PC-3 (cell line): ENCODE results near the gene THOC1. TPM values are rescaled to one million over a fixed set of nuclear protein-coding genes. Genes with fewer than 3 reads are reported as not detected.
"Not testable (repeated sequence)": the region's sequence is repeated elsewhere in the genome, so short reads cannot be mapped to it uniquely, and the experiment has no call there.

ENCODE experiments used
- ATAC-seq: fragments of 200-7000 bp; cut with Tn5 transposase; 2 replicates; pipeline ENCODE4 v1.9.1; 2020; ENCODE audit warnings: mild to moderate bottlenecking, moderate library complexity
- BruUV-seq: library from RNA; stranded (reverse); fragments of 400-500 nt; replicated peaks from 2 replicates; lab custom pipeline; 2021; lab: Mats Ljungman, UMichigan
- CTCF ChIA-PET: fragments of 300-600 bp; sonication (Branson Sonifier 250); formaldehyde crosslinking; loops from one replicate; lab custom pipeline; 2022; ENCODE audit warnings: antibody characterized with exemption; lab: Charles Lee
- POLR2A ChIA-PET: fragments of 300-600 bp; sonication (Branson Sonifier 250); formaldehyde crosslinking; loops from one replicate; lab custom pipeline; 2022; ENCODE audit warnings: antibody characterized with exemption; ENCODE audit not compliant: unreplicated experiment; lab: Charles Lee
- DNase-seq: peaks from one replicate; pipeline ENCODE4 v3.0.0-alpha.2; 2015
- H2AFZ ChIP-seq: fragments of 300-600 bp; sonication (generic); 2 replicates; pipeline ENCODE4 v1.6.0; 2016; ENCODE audit warnings: antibody characterized with exemption, low read length
- H3F3A ChIP-seq: fragments of 300-600 bp; sonication (generic); one replicate; pipeline ENCODE4 v1.6.0; 2017; ENCODE audit warnings: antibody characterized with exemption, low read length, control low read depth, mild to moderate bottlenecking; ENCODE audit not compliant: unreplicated experiment
- H3K27ac ChIP-seq: fragments of 300-600 bp; sonication (generic); 2 replicates; pipeline ENCODE4 v1.5.1; 2016; ENCODE audit warnings: mild to moderate bottlenecking, low read length
- H3K27me3 ChIP-seq: fragments of 300-600 bp; sonication (generic); 2 replicates; pipeline ENCODE4 v1.6.1; 2016; ENCODE audit warnings: low read length, mixed read lengths
- H3K36me3 ChIP-seq: fragments of 300-600 bp; sonication (generic); 2 replicates; pipeline ENCODE4 v1.6.1; 2016; ENCODE audit warnings: low read depth, mixed run types, low read length, mixed read lengths
- H3K4me1 ChIP-seq: fragments of 300-600 bp; sonication (generic); 2 replicates; pipeline ENCODE4 v1.5.1; 2016; ENCODE audit warnings: low read length; ENCODE audit not compliant: insufficient read depth
- H3K4me2 ChIP-seq: fragments of 300-600 bp; sonication (generic); 2 replicates; pipeline ENCODE4 v1.6.0; 2016; ENCODE audit warnings: low read length
- H3K4me3 ChIP-seq: fragments of 300-600 bp; sonication (generic); 2 replicates; pipeline ENCODE4 v1.5.1; 2016; ENCODE audit warnings: mild to moderate bottlenecking, low read length, mixed read lengths
- H3K79me2 ChIP-seq: fragments of 300-600 bp; sonication (generic); 2 replicates; pipeline ENCODE4 v1.6.1; 2017; ENCODE audit warnings: low read length, mixed read lengths
- H3K9ac ChIP-seq: fragments of 300-600 bp; sonication (generic); 2 replicates; pipeline ENCODE4 v1.6.0; 2016; ENCODE audit warnings: mild to moderate bottlenecking, low read length
- H3K9me2 ChIP-seq: fragments of 300-600 bp; sonication (generic); replicated peaks from 2 replicates; pipeline ENCODE4 v1.6.1; 2016; ENCODE audit warnings: mixed run types, low read length, mixed read lengths
- H3K9me3 ChIP-seq: fragments of 300-600 bp; sonication (generic); 2 replicates; pipeline ENCODE4 v1.6.1; 2016; ENCODE audit warnings: low read length, mixed read lengths
- H4K20me1 ChIP-seq: fragments of 300-600 bp; sonication (generic); 2 replicates; pipeline ENCODE4 v1.6.1; 2016; ENCODE audit warnings: low read length, mixed read lengths
- CTCF ChIP-seq: fragments of 300-600 bp; sonication (generic); conservative IDR thresholded peaks from 2 replicates; pipeline ENCODE4 v1.5.1; 2017; ENCODE audit warnings: antibody characterized with exemption, low read depth, mild to moderate bottlenecking, low read length
- EZH2 ChIP-seq: fragments of 300-600 bp; sonication (generic); IDR thresholded peaks from one replicate; pipeline ENCODE4 v1.6.1; 2017; ENCODE audit warnings: antibody characterized with exemption, mild to moderate bottlenecking, low read length; ENCODE audit not compliant: unreplicated experiment
- EZH2phosphoT487 ChIP-seq: fragments of 300-600 bp; sonication (generic); IDR thresholded peaks from 2 replicates; pipeline ENCODE4 v1.6.1; 2018; ENCODE audit warnings: mild to moderate bottlenecking, antibody characterized with exemption, low read length, borderline replicate concordance
- intact Hi-C: fragments of 100-400 bp; cut with micrococcal nuclease; formaldehyde crosslinking; loops from 2 replicates; pipeline ENCODE4 v1.9.0; 2023
- total RNA-seq: library from RNA; depleted of rRNA; stranded (reverse); fragments of >200 nt; gene quantifications from 2 replicates; pipeline ENCODE4 v1.2.3, GENCODE V29; 2014

Gene THOC1
- total RNA-seq, 1 experiment from 2014 or later = 43.5 TPM

- Histone ChIP-seq H4K20me1 (no peaks in the 10 kb centered on the region), H3K9me2 (no peaks in the 10 kb centered on the region), H3K4me1 (no peaks in the 10 kb centered on the region), H3K27ac (no peak overlapping the region), H3K36me3 (no peaks in the 10 kb centered on the region), H3K79me2 (no peaks in the 10 kb centered on the region), H3K4me2 (no peak overlapping the region), H3K9me3 (no peaks in the 10 kb centered on the region), H3F3A (no peaks in the 10 kb centered on the region), H3K27me3 (peaks cover 72% of the 10 kb centered on the region), H3K9ac (no peak overlapping the region), H2AFZ (no peak overlapping the region), H3K4me3 (no peak overlapping the region)
- intact Hi-C loops = no loop called here
- DNase-seq (no peak), ATAC-seq (no peak)
- BruUV-seq = no TSS peak
- ChIA-PET POLR2A (no interaction called here), CTCF (no interaction called here)
- TF ChIP-seq EZH2 (no peak), EZH2phosphoT487 (no peak)
Observed at GRCh38 chr18:310042-310441, 42.2 kb upstream of the THOC1 start.

GRCh38 chr18:308086-308485, 40.2 kb upstream of the THOC1 start:
- DNase-seq, H3K4me1 ChIP-seq, H2AFZ ChIP-seq, H4K20me1 ChIP-seq, intact Hi-C loops, H3K9ac ChIP-seq, H3K79me2 ChIP-seq, H3K4me3 ChIP-seq, H3K4me2 ChIP-seq, POLR2A ChIA-PET, H3K36me3 ChIP-seq, BruUV-seq, H3K27ac ChIP-seq, H3K9me3 ChIP-seq, H3F3A ChIP-seq, H3K9me2 ChIP-seq, CTCF ChIA-PET, ATAC-seq: not testable (repeated sequence)
- peaks cover 82% of the 10 kb centered on the region for H3K27me3 ChIP-seq

- no peak overlapping the region for H3K27ac ChIP-seq
- H3K9me3 ChIP-seq = no peaks in the 10 kb centered on the region
- peaks cover 86% of the 10 kb centered on the region for H3K27me3 ChIP-seq
- no peaks in the 10 kb centered on the region for H3K9me2 ChIP-seq
- DNase-seq (no peak), ATAC-seq (no peak)
- no peak overlapping the region for H3K4me3 ChIP-seq
- H3K9ac ChIP-seq = no peak overlapping the region
- no TSS peak for BruUV-seq
- H3K4me1 ChIP-seq = no peaks in the 10 kb centered on the region
- no peak overlapping the region for H3K4me2 ChIP-seq
- H2AFZ ChIP-seq = no peak overlapping the region
- H3F3A ChIP-seq = no peaks in the 10 kb centered on the region
- CTCF ChIA-PET = no interaction called here
- H3K79me2 ChIP-seq = no peaks in the 10 kb centered on the region
- no peaks in the 10 kb centered on the region for H3K36me3 ChIP-seq
- POLR2A ChIA-PET = no interaction called here
- H4K20me1 ChIP-seq = no peaks in the 10 kb centered on the region
- TF ChIP-seq EZH2phosphoT487 (no peak), CTCF (no peak), EZH2 (no peak)
- intact Hi-C loops = no loop called here
Observed at GRCh38 chr18:306608-307255, 38.9 kb upstream of the THOC1 start.
